Testis (tissue), 2 donors: Measurements from ENCODE around the gene REPIN1.

Experiments
- POLR2A ChIP-seq: fragments of 450-650 bp; IDR thresholded peaks from one replicate; pipeline ENCODE4 v1.6.1; 2017; ENCODE audit warnings: antibody characterized with exemption, mild to moderate bottlenecking, moderate library complexity
- TF ChIP-seq, protein P1 (sequence below), 3 experiments: fragments of 450-650 bp in 2 of 3; fragments of 200-600 bp in 1 of 3; sonication (generic) in 1 of 3; IDR thresholded peaks; one replicate each; pipeline ENCODE4 v1.5.1; 2016 to 2019; ENCODE audit warnings: antibody characterized with exemption in 3 of 3, mild to moderate bottlenecking in 2 of 3, moderate library complexity in 1 of 3

- TF ChIP-seq, protein P1, sequence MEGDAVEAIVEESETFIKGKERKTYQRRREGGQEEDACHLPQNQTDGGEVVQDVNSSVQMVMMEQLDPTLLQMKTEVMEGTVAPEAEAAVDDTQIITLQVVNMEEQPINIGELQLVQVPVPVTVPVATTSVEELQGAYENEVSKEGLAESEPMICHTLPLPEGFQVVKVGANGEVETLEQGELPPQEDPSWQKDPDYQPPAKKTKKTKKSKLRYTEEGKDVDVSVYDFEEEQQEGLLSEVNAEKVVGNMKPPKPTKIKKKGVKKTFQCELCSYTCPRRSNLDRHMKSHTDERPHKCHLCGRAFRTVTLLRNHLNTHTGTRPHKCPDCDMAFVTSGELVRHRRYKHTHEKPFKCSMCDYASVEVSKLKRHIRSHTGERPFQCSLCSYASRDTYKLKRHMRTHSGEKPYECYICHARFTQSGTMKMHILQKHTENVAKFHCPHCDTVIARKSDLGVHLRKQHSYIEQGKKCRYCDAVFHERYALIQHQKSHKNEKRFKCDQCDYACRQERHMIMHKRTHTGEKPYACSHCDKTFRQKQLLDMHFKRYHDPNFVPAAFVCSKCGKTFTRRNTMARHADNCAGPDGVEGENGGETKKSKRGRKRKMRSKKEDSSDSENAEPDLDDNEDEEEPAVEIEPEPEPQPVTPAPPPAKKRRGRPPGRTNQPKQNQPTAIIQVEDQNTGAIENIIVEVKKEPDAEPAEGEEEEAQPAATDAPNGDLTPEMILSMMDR (IDR thresholded peaks at IDR 0.05) = no peak
- TF ChIP-seq POLR2A = no peak
Observed at GRCh38 chr7:150330211-150330885, 38.3 kb upstream of the REPIN1 start.
